ENCODE data around the gene RFX3. TPM values are rescaled to one million over a fixed set of nuclear protein-coding genes. Genes with fewer than 3 reads are reported as not detected.

RFX3 gene
- total RNA-seq, 1 donor from 2014 or later: 39.1 TPM

- DNase-seq: no peak
- H3K9me3 Mint-ChIP-seq: no peaks in the 10 kb centered on the region
- ChIA-PET CTCF (no interaction called here), POLR2A (no interaction called here)
- peaks cover 30% of the 10 kb centered on the region for H3K27me3 Mint-ChIP-seq
- no peak for ATAC-seq (ENCODE audit: low read depth)
- intact Hi-C loops (cut with micrococcal nuclease): no loop called here
- H3K36me3 Mint-ChIP-seq (ENCODE audit: low read depth): no peaks in the 10 kb centered on the region
- TF ChIP-seq CTCF (IDR thresholded peaks at IDR 0.05): no peak
- H3K4me1 Mint-ChIP-seq: peaks cover 3% of the 10 kb centered on the region
- H3K4me3 Mint-ChIP-seq: no peak overlapping the region
- H3K27ac Mint-ChIP-seq: no peak overlapping the region
These were observed 339.1 kb downstream of the RFX3 start for GRCh38 chr9:3186751-3187150.

GRCh38 chr9:3181049-3181953 is 344.5 kb downstream of the RFX3 start:
- ChIA-PET CTCF (no interaction called here), POLR2A (no interaction called here)
- peaks cover 48% of the 10 kb centered on the region for H3K27me3 Mint-ChIP-seq
- ATAC-seq (ENCODE audit: low read depth) (no peak), DNase-seq (no peak)
- no peak overlapping the region for H3K27ac Mint-ChIP-seq
- intact Hi-C loops (cut with micrococcal nuclease): loop anchor here (2.0 kb wide), 1 partner anchor 324 kb away; no protein-coding TSS in a partner anchor
- peaks cover 5% of the 10 kb centered on the region for H3K4me1 Mint-ChIP-seq
- no peak for TF ChIP-seq CTCF (IDR thresholded peaks at IDR 0.05)
- H3K9me3 Mint-ChIP-seq: no peaks in the 10 kb centered on the region
- no peak overlapping the region for H3K4me3 Mint-ChIP-seq
- H3K36me3 Mint-ChIP-seq (ENCODE audit: low read depth): no peaks in the 10 kb centered on the region

- no peak for ATAC-seq (ENCODE audit: low read depth)
- Mint-ChIP-seq H3K4me3 (no peak overlapping the region), H3K36me3 (ENCODE audit: low read depth) (no peaks in the 10 kb centered on the region), H3K27ac (no peak overlapping the region), H3K4me1 (peaks cover 5% of the 10 kb centered on the region), H3K27me3 (peaks cover 44% of the 10 kb centered on the region), H3K9me3 (no peaks in the 10 kb centered on the region)
- intact Hi-C loops (cut with micrococcal nuclease): loop anchor here (2.0 kb wide), 1 partner anchor 324 kb away; no protein-coding TSS in a partner anchor
- ChIA-PET POLR2A (no interaction called here), CTCF (no interaction called here)
- no peak for DNase-seq
- TF ChIP-seq CTCF (IDR thresholded peaks at IDR 0.05): no peak
These were observed 345.1 kb downstream of the RFX3 start for GRCh38 chr9:3180696-3181048.

- Mint-ChIP-seq H3K36me3 (ENCODE audit: low read depth) (no peaks in the 10 kb centered on the region), H3K4me1 (peaks cover 5% of the 10 kb centered on the region), H3K27ac (no peak overlapping the region), H3K4me3 (no peak overlapping the region), H3K9me3 (no peaks in the 10 kb centered on the region), H3K27me3 (peaks cover 41% of the 10 kb centered on the region)
- ChIA-PET POLR2A (no interaction called here), CTCF (interaction anchor here (1.0 kb wide), 2 partner anchors 8 to 288 kb away, joined by 3 read pairs; no protein-coding TSS in a partner anchor)
- intact Hi-C loops (cut with micrococcal nuclease): loop anchor here (2.0 kb wide), 1 partner anchor 323 kb away; no protein-coding TSS in a partner anchor
- DNase-seq: no peak
- no peak for TF ChIP-seq CTCF (IDR thresholded peaks at IDR 0.05)
- ATAC-seq (ENCODE audit: low read depth): no peak
These were observed 346.1 kb downstream of the RFX3 start for GRCh38 chr9:3179711-3180110.

GRCh38 chr9:3177936-3178335 is 347.9 kb downstream of the RFX3 start:
- DNase-seq (no peak), ATAC-seq (ENCODE audit: low read depth) (no peak)
- Mint-ChIP-seq H3K4me1 (peaks cover 5% of the 10 kb centered on the region), H3K4me3 (no peak overlapping the region), H3K36me3 (ENCODE audit: low read depth) (no peaks in the 10 kb centered on the region), H3K27ac (no peak overlapping the region), H3K9me3 (no peaks in the 10 kb centered on the region), H3K27me3 (peaks cover 39% of the 10 kb centered on the region)
- intact Hi-C loops (cut with micrococcal nuclease): no loop called here
- ChIA-PET POLR2A (no interaction called here), CTCF (no interaction called here)
- TF ChIP-seq CTCF (IDR thresholded peaks at IDR 0.05): no peak

Data from activated B cell treated with CpG ODN at 0.5 μM for 24 hours (primary cell).